ENCODE measurements around the gene CHAD.

DNA sequence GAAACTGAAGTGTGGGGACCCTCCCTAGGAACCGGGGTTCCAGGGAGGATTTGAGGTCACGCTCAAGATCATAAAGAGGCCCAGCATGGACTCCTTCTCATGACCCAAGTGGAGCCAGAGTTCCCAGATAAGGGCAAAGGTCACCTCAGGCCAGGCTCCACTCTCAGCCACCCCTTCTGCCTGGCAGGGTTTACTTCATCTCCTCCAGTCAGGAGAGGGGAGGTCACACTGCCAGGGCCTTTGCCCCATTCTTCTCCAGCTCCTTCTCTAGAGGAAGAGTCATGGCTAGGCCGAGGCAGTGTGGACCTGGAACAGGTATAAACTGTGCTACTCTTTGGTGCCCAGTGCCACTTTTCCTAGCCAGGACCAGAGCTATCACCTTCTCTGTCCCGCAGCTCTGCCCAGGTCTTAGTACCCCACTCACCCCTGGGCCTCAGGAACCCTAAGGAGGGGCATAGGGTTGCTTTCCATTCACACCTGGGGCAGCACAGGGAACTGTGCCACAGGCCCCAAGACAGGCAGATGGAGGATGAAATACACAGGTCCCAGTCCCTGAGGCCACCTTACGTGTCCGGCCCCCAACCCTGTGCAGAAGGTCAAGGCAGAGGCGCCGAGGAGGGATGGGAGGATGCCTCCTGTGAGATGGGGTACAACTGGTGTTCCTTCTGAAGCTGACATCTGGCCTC is 43.5 kb downstream of the CHAD start:
- TF ChIP-seq CTCF (IDR thresholded peaks at IDR 0.05; ENCODE audit: insufficient read depth, low read length, poor library complexity, severe bottlenecking) (no peak), EZH2phosphoT487 (conservative IDR thresholded peaks at IDR 0.05; ENCODE audit: low read length) (no peak)

Measured in SU-DHL-6 (cell line).